Activated naive CD8-positive, alpha-beta T cell (primary cell): ENCODE data around the gene TK2.
A peak's percentile ranks its signal among the peaks of the same experiment; 100 is the strongest.
"Not testable (repeated sequence)": the region's sequence is repeated elsewhere in the genome, so short reads cannot be mapped to it uniquely, and the experiment has no call there.

Experiments used
- H3K27ac Mint-ChIP-seq: one replicate; pipeline ENCODE4 v1.8.0; 2021; ENCODE audit warnings: mixed read lengths
- H3K27me3 Mint-ChIP-seq: one replicate; pipeline ENCODE4 v1.8.0; 2021; ENCODE audit warnings: mixed read lengths
- H3K36me3 Mint-ChIP-seq: one replicate; pipeline ENCODE4 v1.8.0; 2021; ENCODE audit warnings: mixed read lengths
- H3K4me1 Mint-ChIP-seq: one replicate; pipeline ENCODE4 v1.8.0; 2021; ENCODE audit warnings: low read depth, mixed read lengths
- H3K4me3 Mint-ChIP-seq: one replicate; pipeline ENCODE4 v1.8.0; 2021; ENCODE audit warnings: mild to moderate bottlenecking, mixed read lengths
- H3K9me3 Mint-ChIP-seq: one replicate; pipeline ENCODE4 v1.8.0; 2021; ENCODE audit warnings: low read depth, mixed read lengths

Gene TK2

GRCh38 chr16:66549284-66550131, at the start of gene TK2:
Gene TK2, minus strand, starts transcription at chr16:66550122. Its CDS starts 61 bp downstream, at chr16:66550061.
- H3K27ac Mint-ChIP-seq: peak within 1 kb of the TSS; percentile 85
- no peaks in the 10 kb centered on the region for H3K27me3 Mint-ChIP-seq
- peaks cover 57% of the 10 kb centered on the region for H3K4me1 Mint-ChIP-seq
- H3K36me3 Mint-ChIP-seq: no peaks in the 10 kb centered on the region
- H3K9me3 Mint-ChIP-seq: no peaks in the 10 kb centered on the region
- peak within 1 kb of the TSS; percentile 96 for H3K4me3 Mint-ChIP-seq

GRCh38 chr16:66598111-66598510, 48.2 kb upstream of the TK2 start:
- no peaks in the 10 kb centered on the region for H3K27me3 Mint-ChIP-seq
- H3K4me3 Mint-ChIP-seq: peak overlapping the region; percentile 8
- no peaks in the 10 kb centered on the region for H3K9me3 Mint-ChIP-seq
- H3K4me1 Mint-ChIP-seq: peaks cover 35% of the 10 kb centered on the region
- no peaks in the 10 kb centered on the region for H3K36me3 Mint-ChIP-seq
- H3K27ac Mint-ChIP-seq: peak overlapping the region; percentile 11

GRCh38 chr16:66596986-66597848, 47.3 kb upstream of the TK2 start:
- H3K36me3 Mint-ChIP-seq: no peaks in the 10 kb centered on the region
- H3K4me1 Mint-ChIP-seq: peaks cover 30% of the 10 kb centered on the region
- H3K27ac Mint-ChIP-seq: peak overlapping the region; percentile 13

GRCh38 chr16:66596559-66596958, 46.6 kb upstream of the TK2 start:
- H3K36me3 Mint-ChIP-seq, H3K27ac Mint-ChIP-seq, H3K9me3 Mint-ChIP-seq, H3K27me3 Mint-ChIP-seq, H3K4me3 Mint-ChIP-seq: not testable (repeated sequence)
- H3K4me1 Mint-ChIP-seq: peaks cover 30% of the 10 kb centered on the region

More at GRCh38 chr16:66596986-66597848, 47.3 kb upstream of the TK2 start:
- H3K27me3 Mint-ChIP-seq: no peaks in the 10 kb centered on the region
- no peaks in the 10 kb centered on the region for H3K9me3 Mint-ChIP-seq
- no peak overlapping the region for H3K4me3 Mint-ChIP-seq

- H3K4me3 Mint-ChIP-seq: no peak overlapping the region
- H3K36me3 Mint-ChIP-seq: no peaks in the 10 kb centered on the region
- peaks cover 34% of the 10 kb centered on the region for H3K4me1 Mint-ChIP-seq
- no peaks in the 10 kb centered on the region for H3K9me3 Mint-ChIP-seq
- no peaks in the 10 kb centered on the region for H3K27me3 Mint-ChIP-seq
- H3K27ac Mint-ChIP-seq: no peak overlapping the region
Observed at GRCh38 chr16:66594739-66595138, 44.8 kb upstream of the TK2 start.

GRCh38 chr16:66592814-66593213, 42.9 kb upstream of the TK2 start:
- H3K27ac Mint-ChIP-seq: no peak overlapping the region
- H3K36me3 Mint-ChIP-seq: no peaks in the 10 kb centered on the region
- H3K27me3 Mint-ChIP-seq: no peaks in the 10 kb centered on the region
- H3K4me3 Mint-ChIP-seq: no peak overlapping the region
- H3K4me1 Mint-ChIP-seq: peaks cover 32% of the 10 kb centered on the region
- no peaks in the 10 kb centered on the region for H3K9me3 Mint-ChIP-seq

- Mint-ChIP-seq H3K36me3 (no peaks in the 10 kb centered on the region), H3K4me3 (no peak overlapping the region), H3K27ac (no peak overlapping the region), H3K27me3 (no peaks in the 10 kb centered on the region), H3K4me1 (peaks cover 34% of the 10 kb centered on the region), H3K9me3 (no peaks in the 10 kb centered on the region)
Observed at GRCh38 chr16:66592241-66592640, 42.3 kb upstream of the TK2 start.

GRCh38 chr16:66591018-66591417, 41.1 kb upstream of the TK2 start:
- H3K27me3 Mint-ChIP-seq: no peaks in the 10 kb centered on the region
- no peaks in the 10 kb centered on the region for H3K36me3 Mint-ChIP-seq
- H3K4me3 Mint-ChIP-seq: no peak overlapping the region
- peaks cover 28% of the 10 kb centered on the region for H3K4me1 Mint-ChIP-seq
- H3K27ac Mint-ChIP-seq: no peak overlapping the region
- H3K9me3 Mint-ChIP-seq: no peaks in the 10 kb centered on the region

GRCh38 chr16:66590322-66590721, 40.4 kb upstream of the TK2 start:
- Mint-ChIP-seq H3K9me3 (no peaks in the 10 kb centered on the region), H3K36me3 (no peaks in the 10 kb centered on the region), H3K4me1 (peaks cover 28% of the 10 kb centered on the region), H3K4me3 (peak overlapping the region; percentile 82), H3K27me3 (no peaks in the 10 kb centered on the region), H3K27ac (peak overlapping the region; percentile 11)

- Mint-ChIP-seq H3K36me3 (no peaks in the 10 kb centered on the region), H3K9me3 (no peaks in the 10 kb centered on the region), H3K4me3 (peak overlapping the region; percentile 82), H3K27ac (peak overlapping the region; percentile 34), H3K4me1 (peaks cover 28% of the 10 kb centered on the region), H3K27me3 (no peaks in the 10 kb centered on the region)
Observed at GRCh38 chr16:66588981-66589713, 39.2 kb upstream of the TK2 start.

- Mint-ChIP-seq H3K27ac (peak overlapping the region; percentile 29), H3K4me1 (peaks cover 28% of the 10 kb centered on the region), H3K27me3 (no peaks in the 10 kb centered on the region), H3K36me3 (no peaks in the 10 kb centered on the region), H3K4me3 (no peak overlapping the region), H3K9me3 (no peaks in the 10 kb centered on the region)
Observed at GRCh38 chr16:66587881-66588600, 38.1 kb upstream of the TK2 start.

GRCh38 chr16:66585481-66586239, 35.7 kb upstream of the TK2 start:
- Mint-ChIP-seq H3K4me1 (peaks cover 25% of the 10 kb centered on the region), H3K4me3 (no peak overlapping the region), H3K27ac (no peak overlapping the region), H3K9me3 (no peaks in the 10 kb centered on the region), H3K27me3 (no peaks in the 10 kb centered on the region), H3K36me3 (no peaks in the 10 kb centered on the region)

GRCh38 chr16:66581246-66581952, 31.5 kb upstream of the TK2 start:
- Mint-ChIP-seq H3K4me1 (peaks cover 15% of the 10 kb centered on the region), H3K27me3 (peaks cover 1% of the 10 kb centered on the region), H3K4me3 (no peak overlapping the region), H3K9me3 (no peaks in the 10 kb centered on the region), H3K27ac (no peak overlapping the region), H3K36me3 (no peaks in the 10 kb centered on the region)
